Measurements from ENCODE around the gene CACNA1F. TPM values are rescaled to one million over a fixed set of nuclear protein-coding genes. Genes with fewer than 3 reads are reported as not detected.

CACNA1F gene
- total RNA-seq, 4 donors from 2014 or later = 1.7 to 2.8 (median 2.3) TPM

DNA sequence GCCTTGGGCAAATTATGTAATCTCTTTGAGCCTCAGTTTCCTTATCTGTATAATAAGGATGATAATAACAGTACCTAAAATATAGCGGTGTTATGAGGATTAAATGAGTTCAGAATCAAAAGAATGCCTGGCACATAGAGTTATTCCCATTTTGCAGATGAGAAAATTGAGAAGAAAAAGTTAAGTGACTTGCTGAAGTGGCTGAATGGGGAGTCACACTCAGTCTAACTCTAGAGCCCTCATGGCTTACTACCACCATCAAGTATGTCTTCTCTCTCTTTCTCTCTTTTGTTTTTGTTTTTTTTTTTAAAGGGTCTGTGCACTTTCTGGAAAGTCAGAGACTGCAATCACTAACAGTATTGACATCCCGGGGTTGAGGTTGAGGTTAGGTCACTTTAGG is 615 bp downstream of the CACNA1F start:
- no peaks in the 10 kb centered on the region for H3K27me3 ChIP-seq
- TF ChIP-seq, protein P1, sequence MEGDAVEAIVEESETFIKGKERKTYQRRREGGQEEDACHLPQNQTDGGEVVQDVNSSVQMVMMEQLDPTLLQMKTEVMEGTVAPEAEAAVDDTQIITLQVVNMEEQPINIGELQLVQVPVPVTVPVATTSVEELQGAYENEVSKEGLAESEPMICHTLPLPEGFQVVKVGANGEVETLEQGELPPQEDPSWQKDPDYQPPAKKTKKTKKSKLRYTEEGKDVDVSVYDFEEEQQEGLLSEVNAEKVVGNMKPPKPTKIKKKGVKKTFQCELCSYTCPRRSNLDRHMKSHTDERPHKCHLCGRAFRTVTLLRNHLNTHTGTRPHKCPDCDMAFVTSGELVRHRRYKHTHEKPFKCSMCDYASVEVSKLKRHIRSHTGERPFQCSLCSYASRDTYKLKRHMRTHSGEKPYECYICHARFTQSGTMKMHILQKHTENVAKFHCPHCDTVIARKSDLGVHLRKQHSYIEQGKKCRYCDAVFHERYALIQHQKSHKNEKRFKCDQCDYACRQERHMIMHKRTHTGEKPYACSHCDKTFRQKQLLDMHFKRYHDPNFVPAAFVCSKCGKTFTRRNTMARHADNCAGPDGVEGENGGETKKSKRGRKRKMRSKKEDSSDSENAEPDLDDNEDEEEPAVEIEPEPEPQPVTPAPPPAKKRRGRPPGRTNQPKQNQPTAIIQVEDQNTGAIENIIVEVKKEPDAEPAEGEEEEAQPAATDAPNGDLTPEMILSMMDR (IDR thresholded peaks at IDR 0.05) = no peak
- no peak for TF ChIP-seq POLR2A (IDR thresholded peaks at IDR 0.05)
- no peaks in the 10 kb centered on the region for H3K9me3 ChIP-seq
- DNase-seq = no peak
- no peaks in the 10 kb centered on the region for H3K36me3 ChIP-seq
- H3K4me1 ChIP-seq = no peaks in the 10 kb centered on the region
- no peak overlapping the region for H3K27ac ChIP-seq
- H3K4me3 ChIP-seq = no peak overlapping the region

GRCh38 chrX:49231333-49232000 is 1.7 kb downstream of the CACNA1F start:
- Histone ChIP-seq H3K9me3 (no peaks in the 10 kb centered on the region), H3K4me3 (no peak overlapping the region), H3K36me3 (no peaks in the 10 kb centered on the region), H3K27ac (peak overlapping the region in 2 of 4 donors; percentile 35 to 68), H3K27me3 (no peaks in the 10 kb centered on the region), H3K4me1 (no peaks in the 10 kb centered on the region)
- TF ChIP-seq POLR2A (IDR thresholded peaks at IDR 0.05) = no peak
- TF ChIP-seq, protein P1 (IDR thresholded peaks at IDR 0.05) = no peak
- no peak for DNase-seq

DNA sequence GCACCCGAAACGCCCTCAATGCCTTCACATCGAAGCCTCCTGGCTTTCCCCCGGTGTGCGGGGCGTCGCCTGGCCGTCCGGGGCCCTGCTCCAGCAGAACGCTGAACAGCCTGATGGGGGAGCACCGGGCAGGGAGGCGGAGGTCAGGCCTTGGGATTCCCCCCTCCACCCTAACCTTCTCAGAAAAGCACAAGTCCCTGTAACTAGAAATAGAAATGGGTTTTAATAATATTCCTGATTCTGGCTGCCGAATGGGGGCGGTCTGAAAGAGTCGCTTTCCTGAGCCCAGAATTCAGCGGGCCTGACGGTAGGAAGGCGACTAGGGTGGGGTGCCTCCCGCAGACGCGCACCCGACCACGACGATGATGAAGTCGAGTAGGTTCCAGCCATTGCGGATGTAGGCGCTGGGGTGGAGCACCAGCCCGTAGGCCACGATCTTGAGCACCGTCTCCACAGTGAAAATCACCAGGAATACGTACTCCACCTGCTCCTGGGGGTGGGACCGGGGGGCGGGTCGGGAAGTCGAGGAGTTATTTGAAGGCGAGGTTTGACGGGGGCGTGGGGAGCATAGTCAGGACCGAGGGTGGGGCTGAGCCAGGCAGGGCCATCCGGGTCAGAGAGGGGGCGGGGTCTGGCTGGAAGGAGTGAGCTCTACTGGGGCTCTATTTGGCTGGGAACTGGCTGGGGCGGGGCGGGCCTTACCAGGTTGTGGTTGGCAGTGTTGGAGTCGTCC is 2.5 kb downstream of the CACNA1F start:
- DNase-seq = peak; percentile 75 to 88 (median 80)
- H3K27ac ChIP-seq = peak overlapping the region; percentile 35 to 68 (median 52)
- H3K4me3 ChIP-seq = peak overlapping the region; percentile 35 to 49 (median 39)
- TF ChIP-seq, protein P1 (IDR thresholded peaks at IDR 0.05) = peak in 1 of 6 experiments; percentile 10
- no peak for TF ChIP-seq POLR2A (IDR thresholded peaks at IDR 0.05)
- no peaks in the 10 kb centered on the region for H3K36me3 ChIP-seq
- H3K9me3 ChIP-seq = no peaks in the 10 kb centered on the region
- no peaks in the 10 kb centered on the region for H3K4me1 ChIP-seq
- H3K27me3 ChIP-seq = no peaks in the 10 kb centered on the region

- H3K27ac ChIP-seq = no peak overlapping the region
- no peaks in the 10 kb centered on the region for H3K4me1 ChIP-seq
- no peak for DNase-seq
- H3K27me3 ChIP-seq = no peaks in the 10 kb centered on the region
- no peaks in the 10 kb centered on the region for H3K9me3 ChIP-seq
- no peaks in the 10 kb centered on the region for H3K36me3 ChIP-seq
- TF ChIP-seq, protein P1 (IDR thresholded peaks at IDR 0.05) = no peak
- no peak for TF ChIP-seq POLR2A (IDR thresholded peaks at IDR 0.05)
- no peak overlapping the region for H3K4me3 ChIP-seq
Observed at GRCh38 chrX:49228185-49228584, 5.0 kb downstream of the CACNA1F start.

DNA sequence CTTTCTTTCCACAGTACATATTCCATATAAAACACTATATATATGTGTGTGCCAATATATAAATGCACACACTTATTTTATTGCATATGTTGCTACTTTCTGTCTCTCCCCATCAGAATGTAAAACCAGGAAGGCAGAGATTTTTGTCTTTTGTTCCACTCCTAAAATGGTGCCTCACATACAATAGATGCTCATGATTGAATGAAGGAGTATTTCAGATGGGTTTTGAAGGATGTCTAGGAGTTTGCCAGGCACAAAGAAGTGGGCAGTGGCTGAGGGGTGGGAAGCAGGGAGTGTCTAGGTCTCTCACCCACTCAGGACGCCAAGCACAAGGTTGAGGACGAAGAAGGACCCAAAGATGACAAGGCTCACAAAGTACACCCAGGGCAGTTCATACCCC is 5.4 kb downstream of the CACNA1F start:
- Histone ChIP-seq H3K36me3 (no peaks in the 10 kb centered on the region), H3K9me3 (no peaks in the 10 kb centered on the region), H3K4me3 (no peak overlapping the region), H3K27ac (no peak overlapping the region), H3K27me3 (no peaks in the 10 kb centered on the region), H3K4me1 (no peaks in the 10 kb centered on the region)
- no peak for DNase-seq
- no peak for TF ChIP-seq POLR2A (IDR thresholded peaks at IDR 0.05)
- TF ChIP-seq, protein P1 (IDR thresholded peaks at IDR 0.05) = no peak
